AG09319 (cell line): ENCODE results near the gene RGS1.
A peak's percentile ranks its signal among the peaks of the same experiment; 100 is the strongest.

ENCODE experiments used
- DNase-seq: peaks from one replicate; pipeline ENCODE4 v3.0.0-alpha.2; 2010; ENCODE audit warnings: low read depth; ENCODE audit errors: extremely low read depth
- TF ChIP-seq, protein P1 (sequence below): IDR thresholded peaks from 2 replicates; pipeline ENCODE4 v1.5.1; 2011; ENCODE audit warnings: low read depth, mild to moderate bottlenecking, inconsistent platforms, low read length, moderate library complexity

Gene RGS1

DNA sequence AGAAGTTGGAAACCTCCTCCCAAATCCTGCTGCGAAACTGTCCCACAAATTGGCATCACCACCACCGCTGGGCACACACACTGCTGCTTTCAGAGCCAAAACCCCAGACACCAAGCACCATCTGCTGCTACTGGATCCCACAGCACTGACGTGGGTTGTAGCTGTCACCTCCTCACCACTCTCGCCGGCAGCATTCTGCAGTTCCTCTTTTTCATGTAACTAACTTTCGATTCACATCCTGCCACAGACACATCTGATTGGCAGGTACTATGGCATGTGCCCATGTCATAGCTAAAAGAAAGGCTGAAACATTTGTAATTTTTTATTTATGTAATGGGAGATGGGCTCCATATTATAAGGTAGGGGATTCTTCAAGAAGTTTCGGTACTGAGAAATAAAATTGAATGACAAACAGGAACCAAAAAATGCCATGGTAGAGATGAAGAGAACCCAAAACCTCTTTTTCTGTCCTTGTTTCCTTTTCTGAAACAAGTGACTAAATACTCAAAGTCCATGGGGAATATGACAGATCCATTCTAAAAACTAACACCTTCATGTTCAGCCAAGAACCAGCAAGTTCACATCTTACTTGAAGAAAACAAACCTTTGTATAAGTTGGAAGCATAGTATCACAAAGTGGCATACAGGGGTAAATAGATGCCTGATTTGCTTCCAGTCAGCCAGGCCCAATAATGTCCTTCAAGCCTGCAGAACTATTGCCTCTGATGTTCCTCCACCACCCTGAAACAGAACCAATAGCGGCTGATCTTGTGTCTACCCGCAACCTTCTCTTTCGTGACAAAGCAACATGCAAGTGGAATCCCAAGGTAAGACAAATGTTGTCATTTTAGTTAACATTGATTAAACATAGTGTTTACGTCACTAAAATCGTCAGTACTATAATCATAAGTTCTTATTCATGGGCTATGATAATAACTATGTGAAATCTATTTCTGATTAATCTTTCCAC lies 33.8 kb downstream of the RGS1 start:
- TF ChIP-seq, protein P1, sequence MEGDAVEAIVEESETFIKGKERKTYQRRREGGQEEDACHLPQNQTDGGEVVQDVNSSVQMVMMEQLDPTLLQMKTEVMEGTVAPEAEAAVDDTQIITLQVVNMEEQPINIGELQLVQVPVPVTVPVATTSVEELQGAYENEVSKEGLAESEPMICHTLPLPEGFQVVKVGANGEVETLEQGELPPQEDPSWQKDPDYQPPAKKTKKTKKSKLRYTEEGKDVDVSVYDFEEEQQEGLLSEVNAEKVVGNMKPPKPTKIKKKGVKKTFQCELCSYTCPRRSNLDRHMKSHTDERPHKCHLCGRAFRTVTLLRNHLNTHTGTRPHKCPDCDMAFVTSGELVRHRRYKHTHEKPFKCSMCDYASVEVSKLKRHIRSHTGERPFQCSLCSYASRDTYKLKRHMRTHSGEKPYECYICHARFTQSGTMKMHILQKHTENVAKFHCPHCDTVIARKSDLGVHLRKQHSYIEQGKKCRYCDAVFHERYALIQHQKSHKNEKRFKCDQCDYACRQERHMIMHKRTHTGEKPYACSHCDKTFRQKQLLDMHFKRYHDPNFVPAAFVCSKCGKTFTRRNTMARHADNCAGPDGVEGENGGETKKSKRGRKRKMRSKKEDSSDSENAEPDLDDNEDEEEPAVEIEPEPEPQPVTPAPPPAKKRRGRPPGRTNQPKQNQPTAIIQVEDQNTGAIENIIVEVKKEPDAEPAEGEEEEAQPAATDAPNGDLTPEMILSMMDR = no peak
- no peak for DNase-seq

DNA sequence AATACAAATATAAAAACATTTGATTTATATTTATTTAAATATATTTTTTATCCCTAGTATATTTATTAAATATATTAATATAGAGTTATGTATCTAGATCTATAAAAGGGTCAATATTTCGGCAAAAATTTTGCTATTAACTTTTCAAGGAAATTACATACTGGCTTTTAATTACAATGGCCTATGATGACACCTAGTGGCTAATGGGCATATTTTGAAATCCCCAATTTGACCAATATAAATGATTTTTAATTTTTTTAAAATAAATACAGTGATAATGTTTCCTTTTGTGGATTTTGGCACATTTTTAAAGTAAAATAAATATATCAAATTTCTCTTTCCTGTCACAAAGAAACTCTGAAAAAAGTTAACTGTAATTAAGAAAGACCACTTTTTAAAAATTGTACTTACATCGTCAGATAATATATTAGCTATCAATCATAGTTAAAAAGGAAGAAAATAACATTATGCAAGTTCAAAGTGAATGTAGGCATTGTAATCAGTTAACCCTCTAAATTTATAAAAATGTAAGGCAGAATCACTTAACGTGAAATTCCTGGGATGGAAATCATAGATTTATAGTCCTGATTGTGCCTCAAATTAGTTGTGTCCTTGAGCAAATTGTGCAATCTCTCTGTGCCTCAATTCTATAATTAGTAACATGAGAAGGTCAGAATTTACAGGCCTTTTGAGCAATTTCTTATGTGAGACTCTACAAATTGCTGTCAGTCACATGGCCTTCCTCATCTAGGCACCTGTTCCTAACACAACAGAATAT lies 34.7 kb downstream of the RGS1 start:
- peak; percentile 35 for DNase-seq
- TF ChIP-seq, protein P1 = peak; percentile 45

DNA sequence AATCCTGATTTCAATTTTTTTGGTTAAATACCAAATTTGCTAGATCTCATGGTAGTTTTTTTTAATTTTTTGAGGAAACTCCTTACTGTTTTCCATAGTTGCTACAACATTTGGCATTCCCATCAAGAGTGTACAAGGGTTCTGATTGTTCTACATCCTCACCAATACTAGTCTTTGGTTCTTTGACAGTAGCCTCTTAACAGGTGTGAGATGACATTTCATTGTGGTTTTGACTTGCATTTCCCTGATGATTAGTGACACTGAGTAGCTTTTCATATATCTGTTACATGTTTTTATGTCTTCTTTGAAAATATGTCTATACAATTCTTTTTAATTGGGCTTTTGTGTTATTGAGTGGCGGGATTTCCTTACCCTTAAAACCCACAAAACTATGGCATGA lies 39.5 kb downstream of the RGS1 start:
- TF ChIP-seq, protein P1 = no peak
- no peak for DNase-seq

DNA sequence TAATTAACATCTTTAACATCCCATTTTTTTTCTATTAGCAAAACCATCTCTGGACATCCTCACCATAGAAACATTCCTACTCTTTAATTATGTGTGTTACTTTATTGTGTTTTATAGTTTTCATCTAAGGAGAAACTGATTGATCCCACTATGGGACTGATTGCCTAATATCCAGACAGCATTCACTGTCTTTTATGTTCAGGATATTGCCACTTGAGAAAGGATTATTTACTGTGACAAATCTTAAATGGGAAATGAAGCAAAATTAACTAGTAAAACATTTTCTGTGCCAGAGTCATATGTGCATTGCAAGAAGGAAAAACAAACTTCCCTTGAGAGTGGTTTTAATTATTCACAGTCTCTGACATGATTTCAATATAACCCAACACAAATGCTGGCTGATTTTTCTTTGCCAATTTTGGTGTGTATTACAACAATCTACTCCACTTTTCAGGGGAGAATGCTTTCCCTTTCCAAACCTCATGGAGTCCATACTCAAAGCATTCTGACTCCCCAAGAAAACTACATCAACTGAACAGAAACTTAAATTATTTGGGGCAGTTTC lies 44.6 kb downstream of the RGS1 start:
- TF ChIP-seq, protein P1 = no peak
- DNase-seq = no peak

DNA sequence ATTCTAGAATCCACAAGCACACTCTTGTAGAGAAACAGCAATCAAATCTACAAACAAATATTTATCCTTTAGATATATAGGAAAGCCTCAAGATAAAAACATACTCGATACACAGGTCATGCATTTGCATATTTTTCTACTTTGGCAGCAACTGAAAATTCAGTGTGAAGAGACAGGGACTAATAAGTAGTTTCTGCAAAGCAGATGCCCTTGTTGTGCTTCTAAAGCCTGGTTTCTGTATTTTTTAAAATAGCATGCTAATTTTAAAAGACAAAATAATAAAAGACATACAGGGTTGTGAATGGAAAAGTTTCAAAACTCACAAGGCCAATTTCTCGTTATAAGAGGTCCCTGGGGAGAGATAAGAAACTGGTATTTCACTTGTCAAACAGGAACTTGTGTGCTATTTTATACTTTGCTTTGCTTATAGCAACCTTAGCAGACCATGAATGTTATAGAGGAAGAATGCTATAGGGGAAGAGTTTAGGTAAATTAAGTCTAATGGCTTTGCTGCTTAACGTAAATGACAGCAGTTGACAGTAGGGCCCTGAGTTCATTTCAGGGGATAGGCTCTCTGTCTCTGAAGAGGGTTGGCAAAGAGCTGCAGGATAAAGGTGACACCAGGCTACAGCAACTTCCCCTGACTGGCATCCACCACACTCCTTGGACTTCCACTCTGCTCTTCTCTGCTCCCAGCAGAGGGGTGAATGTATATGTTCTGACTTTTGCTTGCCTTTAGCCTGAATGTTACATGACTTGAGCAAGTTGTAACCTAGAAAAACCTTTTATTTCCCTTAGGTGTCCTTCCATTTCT lies 51.0 kb downstream of the RGS1 start:
- TF ChIP-seq, protein P1 = no peak
- no peak for DNase-seq

DNA sequence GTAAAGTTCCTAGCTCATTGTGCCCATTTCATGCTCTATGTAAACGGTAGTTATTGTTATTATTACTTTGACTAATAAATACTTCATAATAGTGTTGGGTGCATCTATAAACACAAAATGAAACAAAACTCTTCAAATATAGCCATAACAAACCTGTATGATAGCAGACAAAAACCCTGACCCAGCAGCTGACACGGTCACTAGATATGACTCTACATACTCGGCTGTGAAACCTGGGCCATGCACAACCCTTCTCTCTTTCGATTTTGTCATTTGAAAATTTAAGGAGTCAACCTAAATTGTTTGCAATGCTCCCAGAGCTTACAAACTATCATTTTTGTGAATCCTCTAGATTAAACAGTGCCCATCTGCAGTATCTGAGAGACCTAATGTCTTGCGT lies 52.3 kb downstream of the RGS1 start:
- TF ChIP-seq, protein P1 = no peak
- no peak for DNase-seq
